Panc1 (cell line): ENCODE data around the gene PITPNM2. TPM values are rescaled to one million over a fixed set of nuclear protein-coding genes. Genes with fewer than 3 reads are reported as not detected.

Experiments used
- ATAC-seq: fragments of 200-7000 bp; cut with Tn5 transposase; 2 replicates; pipeline ENCODE4 v1.9.1; 2020; ENCODE audit warnings: mild to moderate bottlenecking, moderate library complexity
- BruUV-seq: library from RNA; stranded (reverse); fragments of 400-500 nt; replicated peaks from 2 replicates; lab custom pipeline; 2021; lab: Mats Ljungman, UMichigan
- CTCF ChIA-PET: fragments of 300-600 bp; sonication (Branson Sonifier 250); formaldehyde crosslinking; loops from one replicate; lab custom pipeline; 2022; ENCODE audit warnings: antibody characterized with exemption; lab: Charles Lee
- POLR2A ChIA-PET: fragments of 300-600 bp; sonication (Branson Sonifier 250); formaldehyde crosslinking; loops from one replicate; lab custom pipeline; 2022; ENCODE audit warnings: antibody characterized with exemption; lab: Charles Lee
- DNase-seq: peaks from one replicate; pipeline ENCODE4 v3.0.0-alpha.2; 2010; ENCODE audit warnings: low read depth, low spot score
- H3K27ac ChIP-seq: 2 replicates; pipeline ENCODE4 v1.5.1; 2011; ENCODE audit warnings: mild to moderate bottlenecking, low read length, inconsistent platforms
- H3K27me3 ChIP-seq: fragments of 200-500 bp; sonication (Bioruptor generic); 2 replicates; pipeline ENCODE4 v1.6.0; 2014; ENCODE audit warnings: low read length, inconsistent platforms; ENCODE audit not compliant: control insufficient read depth, insufficient read depth
- H3K36me3 ChIP-seq: fragments of 200-500 bp; sonication (Bioruptor generic); 2 replicates; pipeline ENCODE4 v1.5.1; 2014; ENCODE audit warnings: inconsistent platforms, mild to moderate bottlenecking, low read length, moderate library complexity; ENCODE audit not compliant: control insufficient read depth, insufficient read depth
- H3K4me1 ChIP-seq: 2 replicates; pipeline ENCODE4 v1.5.1; 2011; ENCODE audit warnings: inconsistent platforms, mild to moderate bottlenecking, low read length, moderate library complexity; ENCODE audit not compliant: control insufficient read depth, insufficient read depth
- H3K4me3 ChIP-seq, 2 experiments: 2 replicates each; pipeline ENCODE4 v1.5.1; 2011 to 2012; ENCODE audit warnings: low read depth in 2 of 2, low read length in 2 of 2, mild to moderate bottlenecking in 2 of 2, inconsistent platforms in 1 of 2, moderate library complexity in 1 of 2
- H3K9me3 ChIP-seq: fragments of 200-500 bp; sonication (Bioruptor generic); 2 replicates; pipeline ENCODE4 v1.5.1; 2014; ENCODE audit warnings: low read depth, mild to moderate bottlenecking, inconsistent platforms, low read length, moderate library complexity; ENCODE audit not compliant: control insufficient read depth, insufficient read depth
- POLR2AphosphoS5 ChIP-seq: IDR thresholded peaks from 2 replicates; pipeline ENCODE4 v1.6.1; 2012; ENCODE audit warnings: mild to moderate bottlenecking, low read depth, low read length, moderate library complexity
- SIN3A ChIP-seq: IDR thresholded peaks from 2 replicates; pipeline ENCODE4 v1.6.1; 2012; ENCODE audit warnings: low read depth, mild to moderate bottlenecking, low read length, moderate library complexity, borderline replicate concordance; ENCODE audit not compliant: insufficient read depth
- TCF7L2 ChIP-seq: IDR thresholded peaks from 2 replicates; pipeline ENCODE4 v1.6.1; 2011; ENCODE audit warnings: mild to moderate bottlenecking, low read depth, low read length, inconsistent platforms
- in situ Hi-C: cut with HindIII; loops from 2 replicates; pipeline ENCODE4 v1.10.0; 2016; ENCODE audit warnings: low sequenced_read_pairs, low pct_unique_long_range_greater_than_20kb
- intact Hi-C: fragments of 100-400 bp; cut with micrococcal nuclease; formaldehyde crosslinking; loops from one replicate; pipeline ENCODE4 v1.10.0; 2022; ENCODE audit not compliant: unreplicated experiment
- total RNA-seq: library from RNA; stranded (reverse); gene quantifications from one replicate; pipeline ENCODE4 v1.2.1, GENCODE V29; 2021; ENCODE audit not compliant: unreplicated experiment
- TF ChIP-seq, protein P1 (sequence below): fragments of 450-650 bp; IDR thresholded peaks from 2 replicates; pipeline ENCODE4 v1.5.1; 2017; ENCODE audit warnings: mild to moderate bottlenecking
- TF ChIP-seq, protein P2 (sequence below), 2 experiments: IDR thresholded peaks; 2 replicates each; pipeline ENCODE4 v1.6.1; 2011 to 2012; ENCODE audit warnings: low read depth in 2 of 2, control low read depth in 1 of 2, low read length in 1 of 2, mild to moderate bottlenecking in 1 of 2, moderate library complexity in 1 of 2; ENCODE audit not compliant: insufficient read depth in 1 of 2

PITPNM2 gene
- total RNA-seq, 1 experiment from 2014 or later: 26.4 TPM

DNA sequence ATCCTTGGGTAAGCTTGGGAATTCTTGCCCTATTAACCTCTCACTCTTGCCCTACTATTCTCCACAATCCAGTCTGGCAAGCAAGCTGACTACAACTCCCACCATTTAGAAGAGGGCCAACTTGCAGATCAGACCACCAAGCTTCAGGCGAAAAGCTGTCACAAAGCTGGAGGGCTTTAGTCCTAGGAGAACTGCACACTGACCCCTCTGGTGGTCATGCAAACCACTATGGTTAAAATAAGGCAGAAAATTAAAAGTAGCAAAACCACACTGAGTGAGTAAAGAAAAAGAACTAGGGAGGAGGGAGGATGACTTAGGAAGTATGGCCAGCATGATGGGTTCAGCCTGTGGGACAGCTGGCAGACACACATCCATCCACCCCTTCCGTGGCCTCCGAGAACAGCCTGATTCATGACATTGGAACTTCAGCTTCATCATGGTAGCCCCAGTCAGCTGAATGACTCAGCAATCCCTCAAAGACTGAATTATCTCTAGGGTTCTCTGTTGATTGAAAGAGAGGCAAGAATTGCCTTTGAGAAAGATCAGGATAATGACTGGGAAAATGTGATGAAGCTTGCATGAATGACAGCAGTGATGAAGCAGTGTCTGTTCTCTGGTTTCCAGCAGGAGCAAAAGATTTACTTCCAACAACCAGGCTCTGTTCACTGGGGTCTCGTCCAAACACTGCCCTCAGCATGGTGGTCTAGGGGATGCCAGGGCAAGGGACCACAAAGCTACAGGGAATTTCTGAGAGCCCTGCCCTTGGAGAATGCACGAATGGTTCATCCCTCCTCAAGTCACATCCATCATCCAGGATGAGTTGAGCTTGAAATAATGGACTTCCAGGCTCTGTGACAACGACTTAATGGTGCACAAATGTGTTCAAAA lies 24.4 kb downstream of the PITPNM2 start:
- ATAC-seq: peak; percentile 91
- Histone ChIP-seq H3K27ac (peak overlapping the region; percentile 78), H3K4me3 (no peak overlapping the region), H3K27me3 (no peaks in the 10 kb centered on the region), H3K36me3 (no peaks in the 10 kb centered on the region), H3K4me1 (peaks cover 18% of the 10 kb centered on the region), H3K9me3 (no peaks in the 10 kb centered on the region)
- intact Hi-C loops (no loop called here), in situ Hi-C loops (no loop called here)
- ChIA-PET CTCF (no interaction called here), POLR2A (interaction anchor here (0.6 kb wide), 1 partner anchor 106 kb away, joined by 3 read pairs; no protein-coding TSS in a partner anchor)
- peak; percentile 78 for DNase-seq
- TF ChIP-seq TCF7L2 (no peak), SIN3A (no peak), POLR2AphosphoS5 (no peak)
- TF ChIP-seq, protein P1, sequence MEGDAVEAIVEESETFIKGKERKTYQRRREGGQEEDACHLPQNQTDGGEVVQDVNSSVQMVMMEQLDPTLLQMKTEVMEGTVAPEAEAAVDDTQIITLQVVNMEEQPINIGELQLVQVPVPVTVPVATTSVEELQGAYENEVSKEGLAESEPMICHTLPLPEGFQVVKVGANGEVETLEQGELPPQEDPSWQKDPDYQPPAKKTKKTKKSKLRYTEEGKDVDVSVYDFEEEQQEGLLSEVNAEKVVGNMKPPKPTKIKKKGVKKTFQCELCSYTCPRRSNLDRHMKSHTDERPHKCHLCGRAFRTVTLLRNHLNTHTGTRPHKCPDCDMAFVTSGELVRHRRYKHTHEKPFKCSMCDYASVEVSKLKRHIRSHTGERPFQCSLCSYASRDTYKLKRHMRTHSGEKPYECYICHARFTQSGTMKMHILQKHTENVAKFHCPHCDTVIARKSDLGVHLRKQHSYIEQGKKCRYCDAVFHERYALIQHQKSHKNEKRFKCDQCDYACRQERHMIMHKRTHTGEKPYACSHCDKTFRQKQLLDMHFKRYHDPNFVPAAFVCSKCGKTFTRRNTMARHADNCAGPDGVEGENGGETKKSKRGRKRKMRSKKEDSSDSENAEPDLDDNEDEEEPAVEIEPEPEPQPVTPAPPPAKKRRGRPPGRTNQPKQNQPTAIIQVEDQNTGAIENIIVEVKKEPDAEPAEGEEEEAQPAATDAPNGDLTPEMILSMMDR: no peak
- TF ChIP-seq, protein P2, sequence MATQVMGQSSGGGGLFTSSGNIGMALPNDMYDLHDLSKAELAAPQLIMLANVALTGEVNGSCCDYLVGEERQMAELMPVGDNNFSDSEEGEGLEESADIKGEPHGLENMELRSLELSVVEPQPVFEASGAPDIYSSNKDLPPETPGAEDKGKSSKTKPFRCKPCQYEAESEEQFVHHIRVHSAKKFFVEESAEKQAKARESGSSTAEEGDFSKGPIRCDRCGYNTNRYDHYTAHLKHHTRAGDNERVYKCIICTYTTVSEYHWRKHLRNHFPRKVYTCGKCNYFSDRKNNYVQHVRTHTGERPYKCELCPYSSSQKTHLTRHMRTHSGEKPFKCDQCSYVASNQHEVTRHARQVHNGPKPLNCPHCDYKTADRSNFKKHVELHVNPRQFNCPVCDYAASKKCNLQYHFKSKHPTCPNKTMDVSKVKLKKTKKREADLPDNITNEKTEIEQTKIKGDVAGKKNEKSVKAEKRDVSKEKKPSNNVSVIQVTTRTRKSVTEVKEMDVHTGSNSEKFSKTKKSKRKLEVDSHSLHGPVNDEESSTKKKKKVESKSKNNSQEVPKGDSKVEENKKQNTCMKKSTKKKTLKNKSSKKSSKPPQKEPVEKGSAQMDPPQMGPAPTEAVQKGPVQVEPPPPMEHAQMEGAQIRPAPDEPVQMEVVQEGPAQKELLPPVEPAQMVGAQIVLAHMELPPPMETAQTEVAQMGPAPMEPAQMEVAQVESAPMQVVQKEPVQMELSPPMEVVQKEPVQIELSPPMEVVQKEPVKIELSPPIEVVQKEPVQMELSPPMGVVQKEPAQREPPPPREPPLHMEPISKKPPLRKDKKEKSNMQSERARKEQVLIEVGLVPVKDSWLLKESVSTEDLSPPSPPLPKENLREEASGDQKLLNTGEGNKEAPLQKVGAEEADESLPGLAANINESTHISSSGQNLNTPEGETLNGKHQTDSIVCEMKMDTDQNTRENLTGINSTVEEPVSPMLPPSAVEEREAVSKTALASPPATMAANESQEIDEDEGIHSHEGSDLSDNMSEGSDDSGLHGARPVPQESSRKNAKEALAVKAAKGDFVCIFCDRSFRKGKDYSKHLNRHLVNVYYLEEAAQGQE (IDR thresholded peaks at IDR 0.05; ENCODE audit: insufficient read depth in 1 of 2, low read depth in 2 of 2, low read length in 1 of 2): no peak
- no TSS peak for BruUV-seq

DNA sequence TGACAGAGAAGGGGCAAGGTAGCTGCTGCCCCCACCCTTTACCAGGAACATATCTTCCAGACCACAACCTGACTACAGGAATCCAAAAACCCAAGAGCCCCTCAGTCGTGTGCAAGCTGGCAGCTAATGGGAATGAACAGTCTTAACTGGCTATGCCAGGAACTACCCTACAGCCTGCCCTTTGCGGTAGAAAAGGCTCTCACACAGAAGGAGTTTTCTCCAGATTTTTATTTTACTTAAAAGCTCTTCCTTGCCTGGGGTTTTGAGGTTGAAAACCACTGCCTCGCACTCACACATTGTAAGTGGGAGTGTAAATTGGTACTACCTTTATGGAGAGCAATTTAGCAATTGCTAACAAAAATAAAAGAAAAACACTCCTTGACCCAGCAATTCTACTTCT lies 28.3 kb downstream of the PITPNM2 start:
- CTCF ChIA-PET: no interaction called here
- intact Hi-C loops (no loop called here), in situ Hi-C loops (no loop called here)
- peaks cover 19% of the 10 kb centered on the region for H3K4me1 ChIP-seq
- TF ChIP-seq, protein P2 (IDR thresholded peaks at IDR 0.05; ENCODE audit: insufficient read depth in 1 of 2, low read depth in 2 of 2, low read length in 1 of 2): no peak
- no peak for TF ChIP-seq SIN3A
- TF ChIP-seq, protein P1: no peak
- TF ChIP-seq TCF7L2: no peak
- TF ChIP-seq POLR2AphosphoS5: no peak
- POLR2A ChIA-PET: no interaction called here
- H3K4me3 ChIP-seq: no peak overlapping the region
- ATAC-seq (no peak), DNase-seq (no peak)
- no peaks in the 10 kb centered on the region for H3K27me3 ChIP-seq
- H3K9me3 ChIP-seq: no peaks in the 10 kb centered on the region
- no TSS peak for BruUV-seq
- H3K36me3 ChIP-seq: no peaks in the 10 kb centered on the region
- H3K27ac ChIP-seq: no peak overlapping the region
